ENCODE results near the gene LATS1. TPM values are rescaled to one million over a fixed set of nuclear protein-coding genes. Genes with fewer than 3 reads are reported as not detected.

Gene LATS1
- total RNA-seq, result 6.9 and 14.6 TPM in 2 replicates

GRCh38 chr6:149717588-149718458, at the start of gene LATS1:
Gene LATS1 (minus strand): TSS chr6:149718101. CDS start chr6:149702126, 15,975 bp downstream.

GRCh38 chr6:149749594-149750135, 31.8 kb upstream of the LATS1 start, which contains the start of gene PCMT1:
Gene PCMT1 (plus strand): TSS chr6:149749741. CDS start chr6:149749902, 161 bp downstream.

GRCh38 chr6:149746147-149746946, 28.4 kb upstream of the LATS1 start, which contains the start of gene NUP43:
Gene NUP43 (minus strand): TSS chr6:149746529. CDS start chr6:149746495, 34 bp downstream.

GRCh38 chr6:149648148-149649145, 69.5 kb downstream of the LATS1 start, which contains the start of gene KATNA1:
Gene KATNA1 (minus strand): TSS chr6:149648714. CDS start chr6:149638547, 10,167 bp downstream.

Other genes with a start within 250 kb of the LATS1 start
- 0.12 TPM in 1 of 2 replicates, not detected in the other for gene ZC3H12D, start 233.1 kb downstream of the LATS1 start, total RNA-seq
- 17.9 and 23.9 TPM in 2 replicates for gene PPIL4, start 172.1 kb downstream of the LATS1 start, total RNA-seq
- 42.8 and 53.8 TPM in 2 replicates for gene GINM1, start 151.7 kb downstream of the LATS1 start, total RNA-seq
- gene KATNA1, start 69.4 kb downstream of the LATS1 start, total RNA-seq, result 16.8 and 20.1 TPM in 2 replicates
- 9.2 and 13.2 TPM in 2 replicates for gene NUP43, start 28.4 kb upstream of the LATS1 start, total RNA-seq
- gene PCMT1, start 31.6 kb upstream of the LATS1 start, total RNA-seq, result 61.8 and 88.1 TPM in 2 replicates
- 37.9 and 42.0 TPM in 2 replicates for gene LRP11, start 146.3 kb upstream of the LATS1 start, total RNA-seq
- 0.23 TPM in 1 of 2 replicates, not detected in the other for gene RAET1E, start 180.0 kb upstream of the LATS1 start, total RNA-seq
- gene RAET1G, start 205.0 kb upstream of the LATS1 start, total RNA-seq, result 0.82 TPM in 1 of 2 replicates, not detected in the other
- 0.94 and 4.8 TPM in 2 replicates for gene ULBP2, start 223.9 kb upstream of the LATS1 start, total RNA-seq
- gene ULBP1, start 245.8 kb upstream of the LATS1 start, total RNA-seq, result 2.0 and 2.1 TPM in 2 replicates